ENCODE data around the gene FSTL5. TPM values are rescaled to one million over a fixed set of nuclear protein-coding genes. Genes with fewer than 3 reads are reported as not detected.

The FSTL5 gene
- total and polyA plus RNA-seq, 10 of the 15 experiments (the other 5 are each of a cell fraction or from before 2014, with no cell fraction given) = 0.04 to 2.4 (median 0.08) TPM; not detected in 4

- intact Hi-C loops (cut with micrococcal nuclease; ENCODE audit: unreplicated experiment) = no loop called here
- Histone ChIP-seq H3K4me2 (ENCODE audit: control insufficient read depth, insufficient read depth) (no peak overlapping the region), H3K4me3 (no peak overlapping the region), H2AFZ (ENCODE audit: control insufficient read depth, low read depth, low read length) (no peak overlapping the region), H3K79me2 (ENCODE audit: control insufficient read depth, insufficient read depth, low read length) (no peaks in the 10 kb centered on the region), H3K27me3 (replicated peaks in 1 of 2; ENCODE audit: control insufficient read depth in 2 of 2, insufficient read depth in 2 of 2, low read length in 1 of 2) (no peaks in the 10 kb centered on the region), H3K9ac (ENCODE audit: control insufficient read depth, insufficient read depth, low read length) (no peak overlapping the region), H3K36me3 (ENCODE audit: control insufficient read depth in 2 of 2, insufficient read depth in 2 of 2, low read length in 1 of 2) (no peaks in the 10 kb centered on the region), H4K20me1 (ENCODE audit: control insufficient read depth, insufficient read depth) (no peaks in the 10 kb centered on the region), H3K4me1 (ENCODE audit: control insufficient read depth, insufficient read depth, low read length) (no peaks in the 10 kb centered on the region), H3K27ac (ENCODE audit: control insufficient read depth, insufficient read depth) (no peak overlapping the region), H3K9me3 (replicated peaks; ENCODE audit: control insufficient read depth, insufficient read depth, low read length) (no peaks in the 10 kb centered on the region)
- TF ChIP-seq CREM (IDR thresholded peaks at IDR 0.05; ENCODE audit: low read depth) (no peak), ATF3 (IDR thresholded peaks at IDR 0.05; ENCODE audit: borderline replicate concordance, extremely low read depth, low read depth, low read length) (no peak), HCFC1 (IDR thresholded peaks at IDR 0.05; ENCODE audit: low read length) (no peak), SMARCA5 (IDR thresholded peaks at IDR 0.05) (no peak)
- TF ChIP-seq, protein P1, sequence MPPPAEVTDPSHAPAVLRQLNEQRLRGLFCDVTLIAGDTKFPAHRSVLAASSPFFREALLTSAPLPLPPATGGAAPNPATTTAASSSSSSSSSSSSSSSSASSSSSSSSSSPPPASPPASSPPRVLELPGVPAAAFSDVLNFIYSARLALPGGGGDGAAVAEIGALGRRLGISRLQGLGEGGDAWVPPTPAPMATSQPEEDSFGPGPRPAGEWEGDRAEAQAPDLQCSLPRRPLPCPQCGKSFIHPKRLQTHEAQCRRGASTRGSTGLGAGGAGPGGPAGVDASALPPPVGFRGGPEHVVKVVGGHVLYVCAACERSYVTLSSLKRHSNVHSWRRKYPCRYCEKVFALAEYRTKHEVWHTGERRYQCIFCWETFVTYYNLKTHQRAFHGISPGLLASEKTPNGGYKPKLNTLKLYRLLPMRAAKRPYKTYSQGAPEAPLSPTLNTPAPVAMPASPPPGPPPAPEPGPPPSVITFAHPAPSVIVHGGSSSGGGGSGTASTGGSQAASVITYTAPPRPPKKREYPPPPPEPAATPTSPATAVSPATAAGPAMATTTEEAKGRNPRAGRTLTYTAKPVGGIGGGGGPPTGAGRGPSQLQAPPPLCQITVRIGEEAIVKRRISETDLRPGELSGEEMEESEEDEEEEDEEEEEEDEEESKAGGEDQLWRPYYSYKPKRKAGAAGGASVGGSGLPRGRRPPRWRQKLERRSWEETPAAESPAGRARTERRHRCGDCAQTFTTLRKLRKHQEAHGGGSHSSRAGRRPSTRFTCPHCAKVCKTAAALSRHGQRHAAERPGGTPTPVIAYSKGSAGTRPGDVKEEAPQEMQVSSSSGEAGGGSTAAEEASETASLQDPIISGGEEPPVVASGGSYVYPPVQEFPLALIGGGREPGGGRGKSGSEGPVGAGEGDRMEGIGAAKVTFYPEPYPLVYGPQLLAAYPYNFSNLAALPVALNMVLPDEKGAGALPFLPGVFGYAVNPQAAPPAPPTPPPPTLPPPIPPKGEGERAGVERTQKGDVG (CRISPR knock-in tag; IDR thresholded peaks at IDR 0.05) = no peak
- no peak for FAIRE-seq
- in situ Hi-C loops (cut with MboI) = no loop called here
- ChIA-PET RAD21 (ENCODE audit: unreplicated experiment) (interaction anchor here (0.9 to 1.0 kb wide), 2 partner anchors 15 to 230 kb away, joined by 3 read pairs; no protein-coding TSS in a partner anchor), POLR2A (no interaction called here), CTCF (no interaction called here), SMC1A (ENCODE audit: uncharacterized antibody, unreplicated experiment) (no interaction called here)
- ATAC-seq = no peak
- WGBS (ENCODE audit: insufficient coverage, insufficient replicate concordance, low lambda C conversion rate, missing lambda C conversion rate) = 0% methylated on average over 1 of the region's 1 CpG
- no peak for DNase-seq (ENCODE audit: low read depth, low spot score)
- BruUV-seq (replicated peaks) = no TSS peak
Observed at GRCh38 chr4:161815841-161816240, 348.0 kb downstream of the FSTL5 start.

All from GM12878 (cell line).